Stimulated activated CD4-positive, alpha-beta T cell treated with anti-CD3 and anti-CD28 coated beads, Interleukin-15, amount 100 ng/mL, for 1 hour (primary cell): ENCODE data around the gene RAX2.
A peak's percentile ranks its signal among the peaks of the same experiment; 100 is the strongest.

Source experiments
- DNase-seq, 2 donors: peaks; one replicate each; pipeline ENCODE4 v3.0.0-alpha.2; 2020; ENCODE audit warnings: low read depth in 1 of 2, low spot score in 1 of 2

The RAX2 gene

GRCh38 chr19:3801412-3802096, 29.5 kb upstream of the RAX2 start:
- peak; percentile 26 to 35 for DNase-seq

GRCh38 chr19:3800996-3801395, 29.0 kb upstream of the RAX2 start:
- no peak for DNase-seq

- no peak for DNase-seq
Measured at GRCh38 chr19:3798137-3798536, 26.1 kb upstream of the RAX2 start.

- DNase-seq: no peak
Measured at GRCh38 chr19:3796358-3796757, 24.3 kb upstream of the RAX2 start.

GRCh38 chr19:3793799-3794198, 21.8 kb upstream of the RAX2 start:
- DNase-seq: no peak

GRCh38 chr19:3792114-3792513, 20.1 kb upstream of the RAX2 start:
- no peak for DNase-seq

- no peak for DNase-seq
Measured at GRCh38 chr19:3790941-3791340, 18.9 kb upstream of the RAX2 start.

GRCh38 chr19:3790209-3790734, 18.2 kb upstream of the RAX2 start:
- DNase-seq: no peak

GRCh38 chr19:3788996-3789778, 17.2 kb upstream of the RAX2 start:
- no peak for DNase-seq

GRCh38 chr19:3785938-3786824, 14.2 kb upstream of the RAX2 start, which contains the start of gene MATK:
TSS of gene MATK (minus strand) at chr19:3786381. CDS start at chr19:3785135, 1,246 bp downstream.
- DNase-seq: peak in 1 of 2 donors; percentile 31

- DNase-seq: no peak
Measured at GRCh38 chr19:3785451-3785937, 13.5 kb upstream of the RAX2 start.

- peak in 1 of 2 donors; percentile 12 for DNase-seq
Measured at GRCh38 chr19:3784607-3785450, 12.8 kb upstream of the RAX2 start.

GRCh38 chr19:3783660-3784584, 11.9 kb upstream of the RAX2 start:
- peak in 1 of 2 donors; percentile 33 for DNase-seq

GRCh38 chr19:3782903-3783302, 10.9 kb upstream of the RAX2 start:
- no peak for DNase-seq

- no peak for DNase-seq
Measured at GRCh38 chr19:3782330-3782729, 10.3 kb upstream of the RAX2 start.

- DNase-seq: no peak
Measured at GRCh38 chr19:3781603-3782002, 9.6 kb upstream of the RAX2 start.

GRCh38 chr19:3780786-3781304, 8.8 kb upstream of the RAX2 start:
- no peak for DNase-seq

- DNase-seq: no peak
Measured at GRCh38 chr19:3778899-3779723, 7.1 kb upstream of the RAX2 start.
